GM23248 (cell line): Measurements from ENCODE around the gene IQSEC1. TPM values are rescaled to one million over a fixed set of nuclear protein-coding genes. Genes with fewer than 3 reads are reported as not detected.

Experiments used
- DNase-seq: peaks from one replicate; pipeline ENCODE4 v3.0.0-alpha.2; 2015
- H2AFZ ChIP-seq: fragments of 200-600 bp; sonication (generic); 2 replicates; pipeline ENCODE4 v1.6.1; 2016; ENCODE audit warnings: antibody characterized with exemption
- H3F3A ChIP-seq: fragments of 200-600 bp; sonication (generic); 2 replicates; pipeline ENCODE4 v1.6.1; 2016; ENCODE audit warnings: mild to moderate bottlenecking, antibody characterized with exemption, mixed run types; ENCODE audit not compliant: insufficient read depth
- H3K27ac ChIP-seq: fragments of 200-600 bp; sonication (generic); 2 replicates; pipeline ENCODE4 v1.5.1; 2016; ENCODE audit warnings: mild to moderate bottlenecking
- H3K27me3 ChIP-seq: fragments of 200-600 bp; sonication (generic); replicated peaks from 2 replicates; pipeline ENCODE4 v1.6.1; 2016; ENCODE audit warnings: mild to moderate bottlenecking; ENCODE audit not compliant: insufficient read depth
- H3K36me3 ChIP-seq: fragments of 200-600 bp; sonication (generic); 2 replicates; pipeline ENCODE4 v1.6.1; 2016; ENCODE audit warnings: low read depth, mild to moderate bottlenecking
- H3K4me1 ChIP-seq: fragments of 200-600 bp; sonication (generic); 2 replicates; pipeline ENCODE4 v1.6.1; 2016; ENCODE audit warnings: mild to moderate bottlenecking; ENCODE audit not compliant: insufficient read depth
- H3K4me2 ChIP-seq: fragments of 200-600 bp; sonication (generic); one replicate; pipeline ENCODE4 v1.6.1; 2016; ENCODE audit warnings: mild to moderate bottlenecking; ENCODE audit not compliant: unreplicated experiment
- H3K4me3 ChIP-seq: fragments of 200-600 bp; sonication (generic); 2 replicates; pipeline ENCODE4 v1.5.1; 2016; ENCODE audit warnings: mild to moderate bottlenecking
- H3K79me2 ChIP-seq: fragments of 200-600 bp; sonication (generic); 2 replicates; pipeline ENCODE4 v1.6.1; 2016; ENCODE audit warnings: mild to moderate bottlenecking; ENCODE audit not compliant: insufficient read depth
- H3K9ac ChIP-seq: fragments of 200-600 bp; sonication (generic); 2 replicates; pipeline ENCODE4 v1.6.1; 2016; ENCODE audit warnings: mild to moderate bottlenecking
- H3K9me2 ChIP-seq: fragments of 200-600 bp; sonication (generic); 2 replicates; pipeline ENCODE4 v1.6.1; 2016; ENCODE audit warnings: mixed run types, mild to moderate bottlenecking, moderate library complexity; ENCODE audit not compliant: insufficient read depth
- H3K9me3 ChIP-seq: fragments of 200-600 bp; sonication (generic); one replicate; pipeline ENCODE4 v1.6.1; 2017; ENCODE audit warnings: low read depth
- H4K20me1 ChIP-seq: fragments of 200-600 bp; sonication (generic); 2 replicates; pipeline ENCODE4 v1.6.0; 2016; ENCODE audit not compliant: insufficient read depth
- EZH2 ChIP-seq: fragments of 200-600 bp; sonication (generic); IDR thresholded peaks from 2 replicates; pipeline ENCODE4 v1.6.1; 2018; ENCODE audit warnings: antibody characterized with exemption, mild to moderate bottlenecking; ENCODE audit not compliant: insufficient read depth, poor library complexity, severe bottlenecking
- EZH2phosphoT487 ChIP-seq: fragments of 200-600 bp; sonication (generic); IDR thresholded peaks from 2 replicates; pipeline ENCODE4 v1.6.1; 2018; ENCODE audit warnings: antibody characterized with exemption, moderate library complexity, mild to moderate bottlenecking, low read depth; ENCODE audit not compliant: insufficient read depth
- whole genome bisulfite sequencing, 2 experiments: methylation state at CpG; one replicate each; pipeline ENCODE4 v1.1.6; 2015 to 2017; ENCODE audit warnings: low lambda C conversion rate in 2 of 2, low coverage in 1 of 2; ENCODE audit errors: missing lambda C conversion rate in 2 of 2; 5-methylcytosine and 5-hydroxymethylcytosine counted together
- in situ Hi-C: fragments of 300-500 bp; cut with MboI; formaldehyde crosslinking; loops from 2 replicates; pipeline ENCODE4 v1.15.0; 2020
- polyA plus RNA-seq: library from polyadenylated mRNA; unstranded; fragments of >200 nt; fragmentation: Nextera tagmentation; extraction: Ambion mirVana; gene quantifications from 2 replicates; pipeline ENCODE4 v1.2.1, GENCODE V29; 2016
- total RNA-seq: library from RNA; depleted of rRNA; stranded (reverse); fragments of >200 nt; shearing (Covaris generic); gene quantifications from 2 replicates; pipeline ENCODE4 v1.2.3, GENCODE V29; 2014

Gene IQSEC1
- total and polyA plus RNA-seq, 2 experiments from 2014 or later: 5.1 to 21.6 TPM

- DNase-seq: no peak
- Histone ChIP-seq H3K4me2 (no peak overlapping the region), H3K27ac (no peak overlapping the region), H3K27me3 (no peaks in the 10 kb centered on the region), H3K4me1 (no peaks in the 10 kb centered on the region), H4K20me1 (no peaks in the 10 kb centered on the region), H3K4me3 (no peak overlapping the region), H3K9me3 (no peaks in the 10 kb centered on the region), H3K9ac (no peak overlapping the region), H3K36me3 (no peaks in the 10 kb centered on the region), H3F3A (no peaks in the 10 kb centered on the region), H3K79me2 (no peaks in the 10 kb centered on the region), H2AFZ (no peak overlapping the region), H3K9me2 (no peaks in the 10 kb centered on the region)
- no peak for TF ChIP-seq EZH2
- TF ChIP-seq EZH2phosphoT487: no peak
- in situ Hi-C loops: no loop called here
- 61 to 62% methylated on average over 8 of the region's 8 CpGs for WGBS, 2 experiments
Measured at GRCh38 chr3:13105181-13105895, 32.1 kb upstream of the IQSEC1 start.

GRCh38 chr3:13104511-13104910 is 31.3 kb upstream of the IQSEC1 start:
- TF ChIP-seq EZH2 (no peak), EZH2phosphoT487 (no peak)
- Histone ChIP-seq H3K4me2 (no peak overlapping the region), H3K9ac (no peak overlapping the region), H3K4me3 (no peak overlapping the region), H3K9me3 (no peaks in the 10 kb centered on the region), H2AFZ (no peak overlapping the region), H3K9me2 (no peaks in the 10 kb centered on the region), H3K27me3 (no peaks in the 10 kb centered on the region), H3F3A (no peaks in the 10 kb centered on the region), H3K79me2 (no peaks in the 10 kb centered on the region), H4K20me1 (no peaks in the 10 kb centered on the region), H3K27ac (no peak overlapping the region), H3K36me3 (no peaks in the 10 kb centered on the region), H3K4me1 (no peaks in the 10 kb centered on the region)
- DNase-seq: no peak
- WGBS, 2 experiments: 61 to 67% methylated on average over 11 to 12 of the region's 12 CpGs
- in situ Hi-C loops: no loop called here

- H2AFZ ChIP-seq: no peak overlapping the region
Measured at GRCh38 chr3:13103416-13104058, 30.3 kb upstream of the IQSEC1 start.

GRCh38 chr3:13102386-13103345 is 29.4 kb upstream of the IQSEC1 start:
- Histone ChIP-seq H3F3A (no peaks in the 10 kb centered on the region), H3K9ac (no peak overlapping the region), H3K79me2 (no peaks in the 10 kb centered on the region), H4K20me1 (no peaks in the 10 kb centered on the region), H3K4me3 (no peak overlapping the region), H2AFZ (no peak overlapping the region), H3K9me3 (no peaks in the 10 kb centered on the region), H3K27me3 (no peaks in the 10 kb centered on the region), H3K4me2 (no peak overlapping the region), H3K36me3 (no peaks in the 10 kb centered on the region), H3K4me1 (no peaks in the 10 kb centered on the region), H3K9me2 (no peaks in the 10 kb centered on the region), H3K27ac (no peak overlapping the region)
- 40 to 42% methylated on average over 19 to 21 of the region's 21 CpGs for WGBS, 2 experiments
- DNase-seq: no peak
- in situ Hi-C loops: no loop called here
- no peak for TF ChIP-seq EZH2
- TF ChIP-seq EZH2phosphoT487: no peak

More at GRCh38 chr3:13103416-13104058, 30.3 kb upstream of the IQSEC1 start:
- H3K4me1 ChIP-seq: no peaks in the 10 kb centered on the region
- 41 to 57% methylated on average over 13 of the region's 13 CpGs for WGBS, 2 experiments
- in situ Hi-C loops: no loop called here
- H3K9me2 ChIP-seq: no peaks in the 10 kb centered on the region
- H3K27me3 ChIP-seq: no peaks in the 10 kb centered on the region
- H3K4me3 ChIP-seq: no peak overlapping the region
- no peak overlapping the region for H3K9ac ChIP-seq
- H3K9me3 ChIP-seq: no peaks in the 10 kb centered on the region
- no peak overlapping the region for H3K27ac ChIP-seq
- DNase-seq: no peak
- H3K4me2 ChIP-seq: no peak overlapping the region
- H4K20me1 ChIP-seq: no peaks in the 10 kb centered on the region
- no peak for TF ChIP-seq EZH2phosphoT487
- TF ChIP-seq EZH2: no peak
- no peaks in the 10 kb centered on the region for H3K79me2 ChIP-seq
- H3K36me3 ChIP-seq: no peaks in the 10 kb centered on the region
- no peaks in the 10 kb centered on the region for H3F3A ChIP-seq
